Hepatocyte (in vitro differentiated cells): Measurements from ENCODE around the gene SLC25A18.

Source experiments
- CTCF ChIP-seq: fragments of 200-600 bp; sonication (generic); IDR thresholded peaks from 2 replicates; pipeline ENCODE4 v1.5.1; 2016; ENCODE audit warnings: antibody characterized with exemption, mild to moderate bottlenecking; ENCODE audit not compliant: poor library complexity
- EZH2 ChIP-seq: fragments of 200-600 bp; sonication (generic); IDR thresholded peaks from 2 replicates; pipeline ENCODE4 v1.6.1; 2016; ENCODE audit warnings: antibody characterized with exemption, mild to moderate bottlenecking, borderline replicate concordance

GRCh38 chr22:17613280-17613679 is 50.0 kb downstream of the SLC25A18 start:
- TF ChIP-seq EZH2 (no peak), CTCF (no peak)
